PC-9 (cell line): Measurements from ENCODE around the gene DYNC2LI1. TPM values are rescaled to one million over a fixed set of nuclear protein-coding genes. Genes with fewer than 3 reads are reported as not detected.

Source experiments
- BruUV-seq: library from RNA; stranded (reverse); fragments of 400-500 nt; replicated peaks from 2 replicates; lab custom pipeline; 2021; lab: Mats Ljungman, UMichigan
- CTCF ChIA-PET: fragments of 300-600 bp; sonication (Branson Sonifier 250); formaldehyde crosslinking; loops from one replicate; lab custom pipeline; 2022; ENCODE audit warnings: antibody characterized with exemption; lab: Charles Lee
- POLR2A ChIA-PET: fragments of 300-600 bp; sonication (Branson Sonifier 250); formaldehyde crosslinking; loops from one replicate; lab custom pipeline; 2022; ENCODE audit warnings: antibody characterized with exemption; ENCODE audit not compliant: unreplicated experiment; lab: Charles Lee
- DNase-seq, 2 experiments: peaks; one replicate each; pipeline versions ENCODE4 v3.0.0 to v3.0.0-alpha.2; 2015 to 2022; ENCODE audit warnings: mixed read lengths in 1 of 2
- H2AFZ ChIP-seq: fragments of 200-600 bp; sonication (generic); 2 replicates; pipeline ENCODE4 v1.8.1; 2017; ENCODE audit warnings: antibody characterized with exemption
- H3F3A ChIP-seq: fragments of 200-600 bp; sonication (generic); 2 replicates; pipeline ENCODE4 v1.8.1; 2017; ENCODE audit warnings: antibody characterized with exemption, mild to moderate bottlenecking, low read depth; ENCODE audit not compliant: insufficient read depth
- H3K27ac ChIP-seq: fragments of 200-600 bp; sonication (generic); 2 replicates; pipeline ENCODE4 v1.6.1; 2016; ENCODE audit warnings: mixed run types
- H3K27me3 ChIP-seq: fragments of 200-600 bp; sonication (generic); 2 replicates; pipeline ENCODE4 v1.6.1; 2016; ENCODE audit warnings: low read depth, mixed run types; ENCODE audit not compliant: insufficient read depth
- H3K36me3 ChIP-seq: fragments of 200-600 bp; sonication (generic); 2 replicates; pipeline ENCODE4 v1.6.1; 2016; ENCODE audit warnings: low read depth, mixed run types
- H3K4me1 ChIP-seq: fragments of 200-600 bp; sonication (generic); replicated peaks from 2 replicates; pipeline ENCODE4 v1.6.1; 2016; ENCODE audit warnings: mixed run types; ENCODE audit not compliant: insufficient read depth
- H3K4me2 ChIP-seq: fragments of 200-600 bp; sonication (generic); 2 replicates; pipeline ENCODE4 v1.6.1; 2017; ENCODE audit warnings: mixed run types
- H3K4me3 ChIP-seq: fragments of 200-600 bp; sonication (generic); 2 replicates; pipeline ENCODE4 v1.6.1; 2016; ENCODE audit warnings: mixed run types
- H3K79me2 ChIP-seq: fragments of 200-600 bp; sonication (generic); 2 replicates; pipeline ENCODE4 v1.6.1; 2017; ENCODE audit warnings: low read depth, mixed run types
- H3K9me2 ChIP-seq: fragments of 200-600 bp; sonication (generic); 2 replicates; pipeline ENCODE4 v1.8.1; 2017; ENCODE audit warnings: mild to moderate bottlenecking; ENCODE audit not compliant: insufficient read depth
- H3K9me3 ChIP-seq: fragments of 200-600 bp; sonication (generic); 2 replicates; pipeline ENCODE4 v1.8.1; 2016; ENCODE audit warnings: low read depth; ENCODE audit not compliant: insufficient read depth
- H4K20me1 ChIP-seq: fragments of 200-600 bp; sonication (generic); 2 replicates; pipeline ENCODE4 v1.8.1; 2017; ENCODE audit not compliant: insufficient read depth
- EZH2 ChIP-seq: fragments of 200-600 bp; sonication (generic); IDR thresholded peaks from 2 replicates; pipeline ENCODE4 v1.8.0; 2017; ENCODE audit warnings: antibody characterized with exemption, low read depth
- intact Hi-C: fragments of 100-400 bp; cut with micrococcal nuclease; formaldehyde crosslinking; loops from one replicate; pipeline ENCODE4 v1.10.0; 2022; ENCODE audit not compliant: unreplicated experiment
- total RNA-seq: library from RNA; stranded (reverse); gene quantifications from 2 replicates; pipeline ENCODE4 v1.2.3, GENCODE V29; 2021
- TF ChIP-seq, protein P1 (sequence below): fragments of 200-600 bp; sonication (generic); conservative IDR thresholded peaks from 2 replicates; pipeline ENCODE4 v1.6.1; 2017; ENCODE audit warnings: mixed run types, antibody characterized with exemption, mild to moderate bottlenecking, moderate library complexity

DYNC2LI1 gene
- total RNA-seq, 1 experiment from 2014 or later = 27.1 TPM

DNA sequence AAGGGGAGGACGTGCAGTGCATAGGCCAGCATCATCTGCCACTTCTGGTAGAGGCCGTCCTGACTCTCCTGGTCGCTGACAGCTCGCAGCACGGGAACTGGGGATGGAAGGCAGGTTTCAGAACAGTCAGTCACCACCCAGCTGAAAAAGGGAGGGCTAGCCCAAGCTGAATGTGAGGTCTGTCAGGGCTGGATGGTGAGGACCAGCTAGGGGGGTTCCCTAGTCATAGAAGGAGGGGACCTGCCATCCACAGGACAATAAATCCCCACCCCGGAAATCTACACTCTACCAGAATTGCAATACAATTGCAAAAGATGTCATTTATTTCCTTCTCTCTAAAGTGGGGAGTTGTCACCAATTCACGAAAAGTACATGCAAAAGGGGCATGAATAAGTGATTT lies 49.0 kb downstream of the DYNC2LI1 start:
- H3K4me3 ChIP-seq = no peak overlapping the region
- no peak overlapping the region for H2AFZ ChIP-seq
- no peak overlapping the region for H3K4me2 ChIP-seq
- no peak for DNase-seq
- H3K9me3 ChIP-seq = no peaks in the 10 kb centered on the region
- POLR2A ChIA-PET = no interaction called here
- intact Hi-C loops = no loop called here
- peaks cover 60% of the 10 kb centered on the region for H3K27me3 ChIP-seq
- TF ChIP-seq, protein P1, sequence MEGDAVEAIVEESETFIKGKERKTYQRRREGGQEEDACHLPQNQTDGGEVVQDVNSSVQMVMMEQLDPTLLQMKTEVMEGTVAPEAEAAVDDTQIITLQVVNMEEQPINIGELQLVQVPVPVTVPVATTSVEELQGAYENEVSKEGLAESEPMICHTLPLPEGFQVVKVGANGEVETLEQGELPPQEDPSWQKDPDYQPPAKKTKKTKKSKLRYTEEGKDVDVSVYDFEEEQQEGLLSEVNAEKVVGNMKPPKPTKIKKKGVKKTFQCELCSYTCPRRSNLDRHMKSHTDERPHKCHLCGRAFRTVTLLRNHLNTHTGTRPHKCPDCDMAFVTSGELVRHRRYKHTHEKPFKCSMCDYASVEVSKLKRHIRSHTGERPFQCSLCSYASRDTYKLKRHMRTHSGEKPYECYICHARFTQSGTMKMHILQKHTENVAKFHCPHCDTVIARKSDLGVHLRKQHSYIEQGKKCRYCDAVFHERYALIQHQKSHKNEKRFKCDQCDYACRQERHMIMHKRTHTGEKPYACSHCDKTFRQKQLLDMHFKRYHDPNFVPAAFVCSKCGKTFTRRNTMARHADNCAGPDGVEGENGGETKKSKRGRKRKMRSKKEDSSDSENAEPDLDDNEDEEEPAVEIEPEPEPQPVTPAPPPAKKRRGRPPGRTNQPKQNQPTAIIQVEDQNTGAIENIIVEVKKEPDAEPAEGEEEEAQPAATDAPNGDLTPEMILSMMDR = no peak
- no peak for TF ChIP-seq EZH2
- H3K36me3 ChIP-seq = no peaks in the 10 kb centered on the region
- no peaks in the 10 kb centered on the region for H4K20me1 ChIP-seq
- H3F3A ChIP-seq = no peaks in the 10 kb centered on the region
- no peaks in the 10 kb centered on the region for H3K79me2 ChIP-seq
- no peaks in the 10 kb centered on the region for H3K4me1 ChIP-seq
- CTCF ChIA-PET = no interaction called here
- BruUV-seq = no TSS peak
- H3K9me2 ChIP-seq = no peaks in the 10 kb centered on the region; the same call in 1 of the 2 replicates
- no peak overlapping the region for H3K27ac ChIP-seq

DNA sequence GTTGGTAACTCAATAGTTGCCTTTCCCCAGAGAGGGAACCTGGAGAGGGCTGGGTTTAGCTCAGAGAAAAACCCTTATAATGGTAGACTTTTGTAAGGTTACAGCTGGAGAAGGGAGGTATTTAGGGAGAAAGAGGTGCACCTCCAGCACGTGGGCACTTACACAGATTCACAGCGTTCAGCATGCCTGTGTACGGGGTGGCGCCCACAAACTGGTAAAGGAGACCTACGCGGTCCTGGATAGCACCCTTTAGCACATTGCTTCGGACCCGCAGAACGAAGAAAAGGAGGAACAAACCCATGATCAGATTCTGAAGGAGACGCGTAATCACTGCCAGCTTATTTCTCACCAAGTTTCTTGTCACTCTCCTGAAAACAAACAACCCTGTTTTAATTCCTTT lies 49.9 kb downstream of the DYNC2LI1 start:
- CTCF ChIA-PET = no interaction called here

DNA sequence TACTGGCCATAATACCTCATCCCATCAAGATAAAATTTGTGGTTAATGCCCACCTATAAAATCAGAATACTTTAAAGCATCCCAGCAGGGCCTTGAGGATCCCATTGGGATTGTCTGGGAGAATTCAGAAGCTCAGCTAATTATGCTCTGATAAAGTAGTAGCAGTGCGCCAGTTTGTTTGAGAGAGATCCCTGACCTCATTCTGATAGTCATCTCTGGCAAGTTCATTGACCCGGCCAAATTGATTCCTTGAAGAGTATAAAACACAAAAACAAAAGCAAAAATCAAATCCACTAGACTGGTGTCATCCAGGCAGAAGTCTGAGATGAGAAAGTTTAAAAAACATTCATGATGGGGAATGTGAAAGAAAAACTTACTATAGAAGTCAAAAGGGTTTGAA lies 50.7 kb downstream of the DYNC2LI1 start:
- no TSS peak for BruUV-seq

More for the DNA sequence above, 49.9 kb downstream of the DYNC2LI1 start:
- no peak overlapping the region for H3K4me3 ChIP-seq
- H3K4me2 ChIP-seq = no peak overlapping the region
- DNase-seq = no peak
- POLR2A ChIA-PET = no interaction called here
- H3K4me1 ChIP-seq = no peaks in the 10 kb centered on the region
- TF ChIP-seq, protein P1 = no peak
- TF ChIP-seq EZH2 = no peak
- no peaks in the 10 kb centered on the region for H3K79me2 ChIP-seq
- no peaks in the 10 kb centered on the region for H3F3A ChIP-seq
- peaks cover 60% of the 10 kb centered on the region for H3K27me3 ChIP-seq
- H2AFZ ChIP-seq = no peak overlapping the region
- H3K36me3 ChIP-seq = no peaks in the 10 kb centered on the region
- H4K20me1 ChIP-seq = no peaks in the 10 kb centered on the region
- H3K27ac ChIP-seq = no peak overlapping the region
- intact Hi-C loops = no loop called here
- no peaks in the 10 kb centered on the region for H3K9me3 ChIP-seq
- H3K9me2 ChIP-seq = no peaks in the 10 kb centered on the region; the same call in 1 of the 2 replicates
- no TSS peak for BruUV-seq

More for the DNA sequence above, 50.7 kb downstream of the DYNC2LI1 start:
- H3K4me2 ChIP-seq = no peak overlapping the region
- DNase-seq = no peak
- no peak overlapping the region for H2AFZ ChIP-seq
- no peak overlapping the region for H3K27ac ChIP-seq
- TF ChIP-seq EZH2 = no peak
- TF ChIP-seq, protein P1 = no peak
- H3K4me3 ChIP-seq = no peak overlapping the region
- H3K36me3 ChIP-seq = no peaks in the 10 kb centered on the region
- H3F3A ChIP-seq = no peaks in the 10 kb centered on the region
- peaks cover 63% of the 10 kb centered on the region for H3K27me3 ChIP-seq
- no peaks in the 10 kb centered on the region for H3K9me3 ChIP-seq
- no peaks in the 10 kb centered on the region for H3K4me1 ChIP-seq
- CTCF ChIA-PET = no interaction called here
- POLR2A ChIA-PET = interaction anchor here (0.7 kb wide), 1 partner anchor 21 kb away, joined by 5 read pairs; no protein-coding TSS in a partner anchor
- H3K79me2 ChIP-seq = no peaks in the 10 kb centered on the region
- intact Hi-C loops = no loop called here
- H4K20me1 ChIP-seq = no peaks in the 10 kb centered on the region
- H3K9me2 ChIP-seq = no peaks in the 10 kb centered on the region; the same call in 1 of the 2 replicates
